Measurements from ENCODE around the gene RPL35A. TPM values are rescaled to one million over a fixed set of nuclear protein-coding genes. Genes with fewer than 3 reads are reported as not detected.

The RPL35A gene
- total and polyA plus RNA-seq, 11 donors, result 374 to 1,760 (median 733) TPM

DNA sequence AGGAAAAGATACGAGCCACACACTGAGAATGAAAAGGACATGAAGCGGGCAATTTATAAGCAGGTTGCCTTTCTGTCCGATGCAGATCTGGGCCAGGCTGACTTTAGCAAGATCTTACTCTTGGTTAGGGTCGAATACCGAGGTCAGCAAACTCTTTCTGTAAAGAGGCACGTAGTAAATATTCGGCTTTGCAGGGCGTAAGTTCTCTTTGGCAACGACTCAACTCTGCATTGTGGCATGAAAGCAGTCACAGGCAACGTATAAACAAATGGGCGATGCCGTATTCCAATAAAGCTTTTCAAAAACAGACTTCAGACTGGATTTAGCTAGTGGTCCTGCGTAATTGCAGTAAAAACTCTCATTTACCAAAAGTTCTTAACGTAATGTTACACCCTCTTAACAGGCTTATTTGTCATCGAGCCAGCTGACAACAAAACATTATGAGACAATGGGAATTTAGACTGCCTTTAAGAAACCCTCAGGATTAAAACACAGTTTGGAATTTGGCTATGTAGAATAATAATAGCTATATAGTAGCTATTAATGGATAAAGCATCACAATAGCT is 13.1 kb upstream of the RPL35A start:
- intact Hi-C loops (cut with DNase I), result no loop called here

DNA sequence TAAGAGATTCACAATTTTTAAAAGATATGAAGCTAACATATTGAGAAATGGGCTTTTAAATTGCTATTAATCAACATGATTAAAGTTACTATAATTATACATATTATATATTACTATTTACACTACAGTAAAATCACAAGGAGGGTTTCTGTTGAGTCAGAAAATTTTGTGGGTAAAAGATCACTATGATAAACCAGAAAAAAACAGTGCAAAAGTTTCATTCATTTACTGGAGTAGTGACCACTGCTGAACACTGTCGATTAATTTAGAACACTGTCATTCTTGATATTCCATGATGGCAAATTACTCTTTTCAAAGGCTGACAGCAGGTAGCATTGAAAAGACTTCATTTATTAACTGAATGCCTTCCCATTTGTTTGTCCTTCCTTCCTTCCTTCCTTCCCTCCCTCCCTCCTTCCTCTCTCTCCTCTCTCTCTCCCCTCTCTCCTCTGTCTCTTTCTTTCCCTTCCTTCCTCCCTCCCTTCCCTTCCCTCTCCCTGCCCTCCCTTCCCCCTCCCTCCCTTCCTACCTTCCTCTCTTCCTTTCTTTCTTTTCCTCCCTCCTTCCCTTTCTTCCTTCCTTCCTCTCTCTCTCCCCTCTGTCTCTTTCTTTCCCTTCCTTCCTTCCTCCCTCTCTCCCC is 9.1 kb upstream of the RPL35A start:
- ATAC-seq, result no peak
- Histone ChIP-seq H3K9me3 (no peaks in the 10 kb centered on the region), H3K4me3 (no peak overlapping the region), H3K36me3 (peaks cover 0 to 21% (median 0%) of the 10 kb centered on the region in 9 donors), H3K4me1 (no peaks in the 10 kb centered on the region), H3K27ac (no peak overlapping the region), H3K27me3 (no peaks in the 10 kb centered on the region)
- DNase-seq, result no peak
- intact Hi-C loops (cut with DNase I), result loop anchor here in 3 of 10 donors (5.0 kb wide), 1 partner anchor 34 kb away; no protein-coding TSS in a partner anchor
- TF ChIP-seq, protein P1, sequence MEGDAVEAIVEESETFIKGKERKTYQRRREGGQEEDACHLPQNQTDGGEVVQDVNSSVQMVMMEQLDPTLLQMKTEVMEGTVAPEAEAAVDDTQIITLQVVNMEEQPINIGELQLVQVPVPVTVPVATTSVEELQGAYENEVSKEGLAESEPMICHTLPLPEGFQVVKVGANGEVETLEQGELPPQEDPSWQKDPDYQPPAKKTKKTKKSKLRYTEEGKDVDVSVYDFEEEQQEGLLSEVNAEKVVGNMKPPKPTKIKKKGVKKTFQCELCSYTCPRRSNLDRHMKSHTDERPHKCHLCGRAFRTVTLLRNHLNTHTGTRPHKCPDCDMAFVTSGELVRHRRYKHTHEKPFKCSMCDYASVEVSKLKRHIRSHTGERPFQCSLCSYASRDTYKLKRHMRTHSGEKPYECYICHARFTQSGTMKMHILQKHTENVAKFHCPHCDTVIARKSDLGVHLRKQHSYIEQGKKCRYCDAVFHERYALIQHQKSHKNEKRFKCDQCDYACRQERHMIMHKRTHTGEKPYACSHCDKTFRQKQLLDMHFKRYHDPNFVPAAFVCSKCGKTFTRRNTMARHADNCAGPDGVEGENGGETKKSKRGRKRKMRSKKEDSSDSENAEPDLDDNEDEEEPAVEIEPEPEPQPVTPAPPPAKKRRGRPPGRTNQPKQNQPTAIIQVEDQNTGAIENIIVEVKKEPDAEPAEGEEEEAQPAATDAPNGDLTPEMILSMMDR (IDR thresholded peaks at IDR 0.05), result no peak
- no peak for TF ChIP-seq POLR2A (IDR thresholded peaks at IDR 0.05)
- WGBS, 4 donors, result 91 to 97% (median 92%) methylated on average over 1 of the region's 1 CpG

More for the DNA sequence above, 13.1 kb upstream of the RPL35A start:
- Histone ChIP-seq H3K36me3 (peaks cover 0 to 15% (median 0%) of the 10 kb centered on the region in 9 donors), H3K9me3 (no peaks in the 10 kb centered on the region), H3K27ac (no peak overlapping the region), H3K4me3 (no peak overlapping the region), H3K27me3 (no peaks in the 10 kb centered on the region), H3K4me1 (no peaks in the 10 kb centered on the region)
- WGBS, 4 donors, result 91 to 94% (median 93%) methylated on average over 15 of the region's 15 CpGs
- TF ChIP-seq, protein P1 (IDR thresholded peaks at IDR 0.05), result no peak
- TF ChIP-seq POLR2A (IDR thresholded peaks at IDR 0.05), result no peak
- DNase-seq (no peak), ATAC-seq (no peak)

DNA sequence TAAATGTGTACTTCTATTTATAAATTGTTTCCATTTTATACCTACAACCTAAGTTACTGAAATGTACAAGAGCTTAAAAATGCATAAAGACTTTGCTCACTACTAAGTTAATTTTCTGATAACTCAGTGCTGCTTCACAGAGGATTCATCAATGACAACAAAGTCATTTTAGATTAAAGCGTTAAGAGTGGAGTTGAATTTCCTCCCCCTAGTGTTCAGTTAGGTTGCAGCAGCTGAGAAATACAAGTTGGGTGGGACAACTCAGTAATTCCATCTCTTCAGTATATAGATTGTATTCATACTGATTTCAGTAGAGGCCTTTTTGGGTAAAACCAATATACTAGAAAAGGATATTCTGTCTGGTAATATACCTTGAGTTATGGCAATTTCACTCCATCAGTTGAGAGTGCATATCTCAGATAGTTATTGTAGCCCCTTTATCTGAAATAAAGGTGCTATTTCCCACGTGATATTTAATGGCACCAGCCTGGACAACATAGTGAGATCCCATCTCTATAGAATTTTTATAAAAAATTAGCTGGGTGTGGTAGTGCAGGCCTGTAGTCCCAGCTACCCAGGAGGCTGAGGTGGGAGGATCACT is 6.9 kb upstream of the RPL35A start:
- peak in 1 of 4 donors; percentile 49 for ATAC-seq

More for the DNA sequence above, 6.9 kb upstream of the RPL35A start:
- Histone ChIP-seq H3K4me1 (no peaks in the 10 kb centered on the region), H3K27me3 (no peaks in the 10 kb centered on the region), H3K36me3 (peaks cover 0 to 16% (median 0%) of the 10 kb centered on the region in 9 donors), H3K9me3 (no peaks in the 10 kb centered on the region), H3K4me3 (no peak overlapping the region), H3K27ac (no peak overlapping the region)
- 41 to 51% (median 48%) methylated on average over 2 of the region's 2 CpGs for WGBS, 4 donors
- no peak for DNase-seq
- intact Hi-C loops (cut with DNase I), result loop anchor here in 7 of 10 donors (1.0 to 5.0 kb wide), 4 partner anchors 36 to 38 kb away; no protein-coding TSS in a partner anchor
- TF ChIP-seq, protein P1 (IDR thresholded peaks at IDR 0.05), result peak; percentile 59 to 79 (median 70)
- no peak for TF ChIP-seq POLR2A (IDR thresholded peaks at IDR 0.05)

Measured in heart left ventricle (tissue), 16 donors.